Measurements from ENCODE around the gene ISCU. TPM values are rescaled to one million over a fixed set of nuclear protein-coding genes. Genes with fewer than 3 reads are reported as not detected.

Gene ISCU
- total RNA-seq, 2 experiments from 2014 or later, result 88.6 to 94.3 TPM

DNA sequence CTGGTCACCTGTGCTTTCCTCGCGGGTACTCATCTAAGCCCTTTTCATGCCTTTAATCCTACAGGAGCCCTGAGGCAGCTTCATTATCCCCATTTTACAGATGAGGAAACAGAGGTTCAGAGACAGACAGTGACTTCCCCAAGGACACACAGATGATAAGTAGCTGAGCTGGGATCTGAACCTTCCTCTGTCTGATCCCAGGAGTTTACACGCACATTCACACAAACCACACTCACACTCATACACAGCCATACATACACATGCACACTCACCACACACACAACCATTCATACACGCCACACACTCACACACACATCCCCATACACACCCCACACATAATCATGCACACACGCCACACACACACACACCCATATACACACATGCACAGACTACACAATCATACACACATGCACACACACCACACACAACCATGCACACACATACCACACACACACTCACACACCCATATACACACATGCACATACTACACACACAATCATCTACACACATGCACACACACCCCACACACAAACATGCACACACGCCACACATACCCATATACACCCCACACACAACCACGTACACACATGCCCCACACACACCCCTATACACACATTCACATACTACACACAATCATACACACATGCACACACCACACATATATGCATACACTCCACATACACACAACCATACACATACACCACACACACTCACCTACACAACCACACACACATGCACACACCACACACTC lies 32.7 kb downstream of the ISCU start:
- CTCF ChIA-PET, result interaction anchor here (1.1 kb wide), 1 partner anchor 22 kb away, joined by 3 read pairs; no protein-coding TSS in a partner anchor
- intact Hi-C loops (cut with micrococcal nuclease), result no loop called here
- no peak for DNase-seq
- H3K27me3 Mint-ChIP-seq, result no peaks in the 10 kb centered on the region
- no peaks in the 10 kb centered on the region for H3K4me1 Mint-ChIP-seq (ENCODE audit: low read depth)
- POLR2A ChIA-PET, result no interaction called here
- no peak overlapping the region for H3K4me3 Mint-ChIP-seq
- H3K27ac Mint-ChIP-seq, result no peak overlapping the region
- no peaks in the 10 kb centered on the region for H3K36me3 Mint-ChIP-seq
- no peaks in the 10 kb centered on the region for H3K9me3 Mint-ChIP-seq

DNA sequence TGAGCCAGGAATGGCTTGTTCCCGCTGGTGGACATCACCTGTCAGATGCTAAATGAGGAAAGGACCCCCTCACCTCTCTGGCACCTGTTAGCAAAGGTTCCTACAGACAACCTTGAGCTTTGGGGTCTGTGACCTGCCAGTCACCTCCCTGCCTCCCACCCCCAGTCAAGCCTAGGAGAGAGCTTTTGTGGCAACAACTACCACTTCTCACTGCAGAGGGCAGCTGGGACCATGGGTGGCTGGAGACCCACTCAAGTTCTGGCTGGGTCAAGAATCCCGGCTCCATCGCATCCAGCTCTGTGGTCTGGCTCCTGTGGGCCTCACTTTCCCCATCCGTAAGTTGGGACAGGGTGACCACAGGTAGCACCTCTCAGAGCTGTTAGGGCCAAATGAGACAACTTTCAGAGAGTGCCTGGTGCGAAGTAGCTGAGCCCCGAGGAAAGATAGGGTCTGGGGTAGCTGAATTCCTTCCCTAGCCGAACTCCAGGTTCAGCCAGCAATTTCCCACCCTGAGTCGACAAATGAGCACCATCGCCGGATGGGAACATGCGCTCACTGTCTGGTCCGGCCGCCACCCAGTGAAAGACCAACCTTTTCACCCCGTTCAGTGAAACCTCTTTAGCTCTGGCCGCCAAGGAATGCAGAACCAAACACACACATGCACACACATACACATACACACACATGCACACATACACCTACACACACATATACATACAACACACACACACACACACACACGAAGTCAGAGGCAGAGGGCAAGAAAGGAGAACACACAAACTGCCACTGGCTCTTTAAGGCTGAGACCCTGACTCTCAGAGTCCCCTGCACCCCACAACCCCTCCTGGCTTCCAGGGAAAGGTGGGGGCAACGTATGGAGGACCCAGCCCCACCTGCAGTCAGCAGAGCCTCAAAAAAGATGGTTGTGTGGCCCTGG lies 33.6 kb downstream of the ISCU start:
- DNase-seq, result no peak
- intact Hi-C loops (cut with micrococcal nuclease), result no loop called here
- Mint-ChIP-seq H3K27me3 (no peaks in the 10 kb centered on the region), H3K4me3 (no peak overlapping the region), H3K9me3 (no peaks in the 10 kb centered on the region), H3K4me1 (ENCODE audit: low read depth) (no peaks in the 10 kb centered on the region), H3K27ac (no peak overlapping the region), H3K36me3 (no peaks in the 10 kb centered on the region)
- CTCF ChIA-PET, result interaction anchor here (1.1 kb wide), 1 partner anchor 22 kb away, joined by 3 read pairs; no protein-coding TSS in a partner anchor
- POLR2A ChIA-PET, result no interaction called here

DNA sequence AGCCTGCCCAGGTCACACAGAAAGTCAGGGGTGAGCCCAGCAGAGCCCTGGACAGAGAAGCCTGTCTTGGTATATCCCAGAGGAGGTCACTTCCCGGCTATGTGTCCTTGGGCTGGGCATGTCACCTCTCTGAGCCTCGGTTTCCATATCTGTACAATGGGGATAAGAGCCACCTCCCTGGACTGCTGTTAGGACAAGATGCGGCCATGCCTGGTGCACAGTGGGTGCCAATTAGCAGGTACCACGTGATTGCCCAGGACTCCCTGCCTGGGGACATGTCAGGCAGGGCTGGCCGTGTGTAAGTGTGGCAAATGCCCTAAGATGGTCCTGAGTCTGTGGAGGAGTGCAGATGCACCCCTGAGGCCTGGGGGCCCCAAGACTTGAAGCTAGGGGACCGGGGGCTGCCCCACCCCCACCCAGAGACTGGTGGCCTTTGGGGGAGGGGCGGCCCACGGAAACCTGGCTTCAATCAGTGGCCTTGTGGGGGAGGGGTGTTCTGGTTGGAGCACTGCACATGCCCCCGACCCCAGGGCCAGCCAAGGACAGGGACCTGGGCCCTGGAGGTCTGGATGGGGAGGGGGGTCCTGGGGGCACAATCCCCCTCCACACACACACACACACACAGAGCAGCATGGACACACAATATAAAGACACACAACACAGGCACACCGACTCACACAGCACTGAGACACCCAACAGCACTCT lies 34.6 kb downstream of the ISCU start:
- ChIA-PET POLR2A (no interaction called here), CTCF (no interaction called here)
- no peaks in the 10 kb centered on the region for H3K36me3 Mint-ChIP-seq

DNA sequence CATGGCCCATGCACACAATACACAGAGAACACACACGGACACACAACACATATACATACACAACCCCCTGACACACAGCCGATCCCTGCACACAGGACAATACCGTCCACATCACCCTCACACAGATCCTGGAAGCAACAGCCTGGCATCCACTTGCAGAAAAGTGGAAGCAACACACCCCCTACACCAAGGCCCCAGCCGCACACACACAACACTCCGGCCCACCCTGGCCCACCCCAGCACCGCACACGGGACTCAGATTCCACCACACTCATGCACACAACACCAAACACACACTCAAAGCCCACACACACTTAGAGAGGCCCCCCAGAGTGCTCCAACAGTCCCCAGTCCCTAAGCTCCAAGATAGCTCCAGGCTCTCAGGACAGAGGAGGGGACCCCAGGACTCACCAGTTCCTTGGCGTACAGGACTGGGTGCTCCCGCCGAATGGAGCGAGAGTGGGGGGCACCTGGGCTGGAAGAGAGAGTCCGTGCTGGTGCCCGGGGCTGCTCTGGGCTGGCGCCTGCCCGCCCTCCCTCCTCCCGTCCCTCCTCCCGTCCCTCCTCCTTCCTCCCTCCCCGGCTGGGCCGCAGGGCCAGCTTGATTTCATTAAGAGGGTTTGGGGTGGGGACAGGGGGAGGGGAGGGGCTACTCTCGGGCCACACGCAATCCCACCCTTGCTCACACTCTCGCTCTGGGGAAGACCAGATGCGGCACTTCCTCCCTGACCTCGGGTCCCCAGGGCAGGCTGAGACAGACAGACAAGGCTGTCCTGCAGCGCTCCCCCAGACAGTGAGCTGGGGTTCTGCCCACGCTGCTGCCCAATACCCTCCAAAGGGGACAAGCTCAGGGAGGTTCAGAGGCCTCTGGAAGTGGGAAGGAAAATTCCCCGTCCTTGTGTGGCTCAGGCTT lies 35.4 kb downstream of the ISCU start, which contains the start of gene TMEM119:
TMEM119 (minus strand) TSS at position 526 of the 913 bp plus-strand sequence. CDS start 5,701 bp downstream, outside the sequence.
- ChIA-PET CTCF (interaction anchor here (1.0 kb wide), 1 partner anchor 20 kb away, joined by 3 read pairs; no protein-coding TSS in a partner anchor), POLR2A (no interaction called here)
- H3K27me3 Mint-ChIP-seq, result no peaks in the 10 kb centered on the region
- H3K36me3 Mint-ChIP-seq, result no peaks in the 10 kb centered on the region
- intact Hi-C loops (cut with micrococcal nuclease), result no loop called here
- no peak within 1 kb of the TSS for H3K27ac Mint-ChIP-seq
- H3K9me3 Mint-ChIP-seq, result no peaks in the 10 kb centered on the region
- no peaks in the 10 kb centered on the region for H3K4me1 Mint-ChIP-seq (ENCODE audit: low read depth)
- DNase-seq, result no peak
- H3K4me3 Mint-ChIP-seq, result no peak within 1 kb of the TSS

More for the DNA sequence above, 34.6 kb downstream of the ISCU start:
- no peak for DNase-seq
- Mint-ChIP-seq H3K4me1 (ENCODE audit: low read depth) (no peaks in the 10 kb centered on the region), H3K27ac (no peak overlapping the region), H3K4me3 (no peak overlapping the region), H3K9me3 (no peaks in the 10 kb centered on the region), H3K27me3 (no peaks in the 10 kb centered on the region)
- intact Hi-C loops (cut with micrococcal nuclease), result no loop called here

DNA sequence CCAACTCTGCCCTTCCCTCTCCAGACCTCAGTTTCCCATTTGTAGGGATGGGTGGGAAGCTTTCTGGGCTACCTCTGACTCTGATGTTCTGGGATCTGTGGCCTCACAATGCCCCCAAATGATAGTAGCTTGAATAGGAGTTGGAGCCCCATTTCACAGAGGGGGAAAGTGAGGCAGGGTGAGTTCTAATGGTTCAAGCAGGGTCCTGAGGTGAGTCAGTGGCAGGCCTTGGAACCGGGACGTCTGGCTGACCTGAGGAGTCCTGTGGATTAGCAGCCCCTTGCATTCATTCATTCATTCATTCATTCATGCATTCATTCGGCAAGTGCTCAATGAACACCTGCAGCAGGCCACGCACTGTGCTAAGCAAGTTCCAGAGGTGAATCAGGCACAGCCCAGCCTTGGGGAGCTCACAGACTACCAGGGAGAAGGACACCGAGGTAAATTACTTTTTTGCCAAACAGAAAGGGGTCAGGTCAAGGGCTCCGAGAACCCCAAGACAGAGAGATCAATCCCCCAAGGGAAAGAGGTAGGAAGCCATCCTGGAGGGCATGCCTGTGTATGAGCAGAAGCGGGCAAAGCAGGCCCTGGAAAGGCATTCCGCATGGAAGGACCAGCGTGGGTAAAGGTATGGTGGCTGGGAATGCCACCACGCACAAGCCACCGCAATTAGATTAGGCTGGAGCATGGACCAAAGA lies 36.3 kb downstream of the ISCU start:
- Mint-ChIP-seq H3K27me3 (no peaks in the 10 kb centered on the region), H3K4me3 (no peak overlapping the region), H3K36me3 (no peaks in the 10 kb centered on the region), H3K27ac (no peak overlapping the region), H3K9me3 (no peaks in the 10 kb centered on the region), H3K4me1 (ENCODE audit: low read depth) (no peaks in the 10 kb centered on the region)
- ChIA-PET CTCF (interaction anchor here (1.0 kb wide), 1 partner anchor 19 kb away, joined by 3 read pairs; no protein-coding TSS in a partner anchor), POLR2A (no interaction called here)
- no peak for DNase-seq
- intact Hi-C loops (cut with micrococcal nuclease), result no loop called here

DNA sequence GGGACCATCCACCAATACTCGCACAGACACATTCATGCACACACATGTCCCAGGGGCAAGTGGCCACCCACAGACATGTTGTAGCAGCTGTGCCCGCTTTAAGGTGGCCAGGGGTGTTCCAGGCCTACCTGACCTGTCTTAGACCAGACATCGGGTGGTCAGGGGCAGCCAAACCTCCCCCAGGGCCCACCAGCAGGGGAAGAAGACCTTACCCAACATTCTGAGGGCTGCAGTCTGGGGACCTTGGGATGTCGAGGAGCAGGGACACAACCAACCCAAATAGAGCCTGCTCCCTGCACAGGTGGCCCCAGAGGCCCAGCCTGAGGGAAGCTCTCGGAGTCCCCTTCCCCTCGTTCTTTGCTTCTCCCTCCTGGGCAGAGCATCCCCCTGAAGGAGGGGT lies 37.1 kb downstream of the ISCU start:
- CTCF ChIA-PET, result interaction anchor here (1.7 kb wide), 1 partner anchor 18 kb away, joined by 11 read pairs; no protein-coding TSS in a partner anchor
- H3K4me1 Mint-ChIP-seq (ENCODE audit: low read depth), result no peaks in the 10 kb centered on the region

GRCh38 chr12:108599948-108600701 lies 37.7 kb downstream of the ISCU start:
- Mint-ChIP-seq H3K27ac (no peak overlapping the region), H3K27me3 (no peaks in the 10 kb centered on the region), H3K36me3 (no peaks in the 10 kb centered on the region), H3K4me1 (ENCODE audit: low read depth) (no peaks in the 10 kb centered on the region), H3K9me3 (no peaks in the 10 kb centered on the region), H3K4me3 (no peak overlapping the region)
- ChIA-PET POLR2A (interaction anchor here (0.7 kb wide), 1 partner anchor 20 kb away, joined by 3 read pairs; no protein-coding TSS in a partner anchor), CTCF (interaction anchor here (0.6 to 1.7 kb wide), 3 partner anchors 18 to 36 kb away, joined by 3 to 11 read pairs (median 4); no protein-coding TSS in a partner anchor)
- DNase-seq, result no peak
- intact Hi-C loops (cut with micrococcal nuclease), result no loop called here

More for the DNA sequence above, 37.1 kb downstream of the ISCU start:
- no peak for DNase-seq
- H3K4me3 Mint-ChIP-seq, result no peak overlapping the region
- no peaks in the 10 kb centered on the region for H3K27me3 Mint-ChIP-seq
- no peaks in the 10 kb centered on the region for H3K9me3 Mint-ChIP-seq
- H3K27ac Mint-ChIP-seq, result no peak overlapping the region
- POLR2A ChIA-PET, result no interaction called here
- intact Hi-C loops (cut with micrococcal nuclease), result no loop called here
- no peaks in the 10 kb centered on the region for H3K36me3 Mint-ChIP-seq

DNA sequence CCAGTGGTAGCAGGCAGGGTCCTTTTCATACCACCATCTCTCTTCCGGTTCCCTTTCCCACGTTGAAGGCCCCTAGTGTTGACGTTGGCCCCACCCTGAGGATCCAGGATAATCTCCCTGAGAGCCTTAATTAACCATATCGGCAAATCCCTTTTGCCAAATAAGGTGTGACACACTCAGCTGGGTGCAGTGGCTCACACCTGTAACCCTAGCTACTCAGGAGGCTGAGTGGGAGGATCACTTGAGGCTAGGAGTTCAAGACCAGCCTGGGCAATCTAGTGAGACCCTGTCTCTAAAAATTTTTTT lies 38.3 kb downstream of the ISCU start:
- POLR2A ChIA-PET, result interaction anchor here (0.6 to 0.7 kb wide), 2 partner anchors 19 to 359 kb away, joined by 3 read pairs; no protein-coding TSS in a partner anchor
- DNase-seq, result no peak
- Mint-ChIP-seq H3K4me1 (ENCODE audit: low read depth) (no peaks in the 10 kb centered on the region), H3K4me3 (no peak overlapping the region), H3K27ac (no peak overlapping the region), H3K9me3 (no peaks in the 10 kb centered on the region), H3K36me3 (no peaks in the 10 kb centered on the region), H3K27me3 (peaks cover 3% of the 10 kb centered on the region)
- CTCF ChIA-PET, result interaction anchor here (0.9 to 1.7 kb wide), 2 partner anchors 17 to 37 kb away, joined by 3 to 11 read pairs; no protein-coding TSS in a partner anchor
- intact Hi-C loops (cut with micrococcal nuclease), result no loop called here

GRCh38 chr12:108602209-108602705 lies 39.9 kb downstream of the ISCU start:
- Mint-ChIP-seq H3K27me3 (peaks cover 3% of the 10 kb centered on the region), H3K4me1 (ENCODE audit: low read depth) (no peaks in the 10 kb centered on the region), H3K27ac (no peak overlapping the region), H3K36me3 (no peaks in the 10 kb centered on the region), H3K4me3 (no peak overlapping the region), H3K9me3 (no peaks in the 10 kb centered on the region)
- CTCF ChIA-PET, result interaction anchor here (0.5 kb wide), 1 partner anchor 1176 kb away, joined by 3 read pairs; no protein-coding TSS in a partner anchor
- no peak for DNase-seq
- intact Hi-C loops (cut with micrococcal nuclease), result no loop called here
- POLR2A ChIA-PET, result no interaction called here
